SK-N-DZ (cell line): ENCODE data around the gene MPP3.

Source experiments
- DNase-seq: peaks from one replicate; pipeline ENCODE4 v3.0.0-alpha.2; 2015; ENCODE audit warnings: low spot score

The MPP3 gene

DNA sequence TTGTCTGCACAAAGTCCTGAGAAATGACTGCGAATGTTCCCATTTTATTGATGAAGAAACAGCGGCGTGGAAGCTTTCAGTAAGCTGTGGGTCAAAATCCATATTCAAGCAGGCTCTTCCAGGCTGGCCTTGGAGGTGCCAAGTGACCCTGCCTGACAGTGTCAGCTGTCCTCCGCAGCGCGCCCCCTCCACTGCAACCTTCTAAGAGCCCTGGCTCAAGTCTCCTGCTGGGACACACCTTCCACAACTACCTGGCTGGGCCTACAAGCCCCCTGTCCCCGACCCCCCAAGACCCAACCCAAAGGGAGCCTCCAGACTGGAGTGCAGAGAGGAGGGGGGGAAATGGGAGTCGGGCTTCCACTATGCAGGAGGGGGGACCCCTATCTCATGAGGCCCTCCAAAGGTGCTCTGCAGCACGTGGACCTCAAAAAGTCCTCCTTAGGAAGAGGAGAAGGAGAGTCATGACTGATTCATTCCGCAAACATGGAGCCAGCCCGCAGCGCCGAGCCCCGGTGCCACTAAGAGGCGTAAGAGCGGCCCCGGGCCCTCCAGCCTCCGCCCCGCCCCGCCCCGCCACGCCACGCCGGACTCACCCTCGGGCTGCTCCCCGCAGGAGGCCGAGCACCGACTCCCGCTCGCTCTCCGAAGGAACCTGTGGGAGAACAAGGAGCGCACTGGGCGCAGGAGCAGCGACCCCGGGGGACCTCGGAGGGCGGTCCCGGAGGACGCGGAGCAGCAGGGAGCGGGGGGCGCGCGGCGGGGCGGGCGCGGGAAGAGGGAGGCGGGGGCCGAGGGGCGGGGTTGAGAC, 574 bp downstream of the MPP3 start:
- peak; percentile 45 for DNase-seq

DNA sequence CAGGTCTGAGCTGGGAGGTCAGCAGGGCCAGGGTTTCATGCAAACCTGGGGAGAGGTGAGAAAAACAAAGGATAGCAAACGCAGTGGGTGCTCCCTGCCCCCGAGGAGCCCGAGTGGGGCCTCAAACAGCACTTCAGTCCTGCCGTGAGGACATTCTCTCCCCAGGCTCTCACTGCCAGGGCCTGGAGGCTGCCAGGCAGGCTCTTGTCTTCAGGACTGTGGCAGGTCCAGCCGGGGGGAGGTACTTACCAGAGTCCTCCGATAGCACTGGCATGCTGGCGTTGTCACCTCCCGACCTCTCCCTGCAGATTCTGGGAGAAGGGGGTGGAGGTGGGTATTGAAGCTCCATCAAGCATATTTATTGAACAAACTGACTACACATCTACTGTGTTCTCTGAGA, 1.3 kb downstream of the MPP3 start:
- no peak for DNase-seq

DNA sequence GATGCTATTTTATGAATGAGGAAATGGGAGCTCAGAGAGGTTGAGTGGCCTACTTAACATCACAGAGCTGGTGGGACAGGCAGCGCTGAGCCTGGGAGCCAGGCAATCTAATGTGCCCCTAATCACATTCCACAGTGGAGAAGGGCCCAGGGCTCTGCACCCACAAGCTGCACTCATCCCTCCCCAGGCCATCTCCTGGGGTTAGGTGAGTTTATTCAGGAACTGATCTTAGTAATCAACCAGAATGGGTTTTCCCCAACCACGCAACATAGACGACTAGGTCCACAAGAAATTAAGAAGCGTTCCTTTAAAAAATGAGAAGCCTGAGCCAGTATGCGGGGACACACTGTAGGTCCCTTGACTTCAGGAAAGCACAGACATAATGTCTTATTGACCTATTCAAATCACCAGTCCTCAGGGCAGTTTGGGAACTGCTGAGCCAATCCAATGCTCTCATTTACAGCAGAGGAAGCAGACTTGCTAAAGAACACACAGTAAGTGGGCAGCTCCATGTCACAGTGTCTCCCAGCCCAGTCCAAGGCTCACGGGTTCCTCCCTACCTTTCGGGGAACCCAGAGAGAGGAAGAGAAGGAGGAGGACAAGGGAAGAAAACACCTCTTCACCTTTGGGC, 2.3 kb downstream of the MPP3 start:
- no peak for DNase-seq

DNA sequence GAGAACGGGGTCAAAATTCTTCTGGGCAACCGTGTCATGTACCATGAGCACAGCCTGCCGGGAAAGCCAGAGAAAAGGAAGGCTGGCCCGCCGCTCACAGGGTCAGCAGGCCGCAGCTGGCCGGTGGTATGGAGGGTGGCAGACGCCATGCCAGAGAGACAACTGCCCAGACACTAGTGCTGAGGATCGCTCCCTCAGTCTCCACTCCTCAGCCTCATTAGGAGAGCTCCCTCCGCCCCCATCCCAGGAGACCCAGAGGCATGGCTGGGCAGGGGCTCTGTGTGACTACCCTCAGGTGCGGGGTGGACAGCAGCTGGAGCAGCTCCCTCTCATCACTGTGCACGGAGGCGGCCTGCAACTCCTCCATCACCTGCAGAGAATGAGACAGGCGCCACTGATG, 3.2 kb downstream of the MPP3 start:
- DNase-seq: no peak

DNA sequence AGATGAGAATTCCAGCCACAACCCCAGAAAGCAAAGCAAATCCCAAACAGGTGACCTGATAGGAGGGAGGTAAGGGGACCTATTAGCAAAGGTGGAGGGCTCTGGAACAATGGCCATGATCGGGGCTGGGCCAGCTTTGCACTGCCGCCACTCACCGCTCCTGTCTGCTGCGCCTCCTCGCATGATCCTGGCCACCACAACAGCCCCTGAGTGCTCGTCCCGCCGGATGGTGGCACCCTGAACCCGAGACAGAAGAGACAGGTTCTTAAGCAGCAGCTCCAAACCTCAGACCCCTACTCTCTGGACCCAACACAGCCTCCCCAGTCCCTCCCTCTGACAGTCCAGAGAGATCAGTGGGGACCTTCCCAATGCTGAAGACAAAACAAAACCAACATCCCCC, 5.3 kb downstream of the MPP3 start:
- no peak for DNase-seq

DNA sequence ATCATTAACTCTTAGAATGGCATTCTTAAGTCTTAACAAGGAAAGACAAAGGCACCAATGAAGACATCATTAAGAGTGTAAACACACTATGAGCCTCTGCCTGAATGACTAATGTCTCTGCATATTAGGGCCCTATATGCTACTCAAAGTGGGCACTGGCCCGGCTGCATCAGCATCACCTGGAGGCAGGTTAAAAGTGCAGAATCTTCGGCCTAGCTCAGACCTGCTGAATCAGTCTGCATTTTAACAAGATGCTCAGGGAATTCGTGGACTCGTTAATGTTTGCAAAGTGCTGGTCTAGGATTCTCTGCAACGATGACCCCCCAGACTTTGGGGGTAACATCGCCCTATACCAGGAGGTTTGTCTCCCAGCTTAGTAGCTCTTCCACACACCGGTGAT, 6.7 kb downstream of the MPP3 start:
- no peak for DNase-seq

DNA sequence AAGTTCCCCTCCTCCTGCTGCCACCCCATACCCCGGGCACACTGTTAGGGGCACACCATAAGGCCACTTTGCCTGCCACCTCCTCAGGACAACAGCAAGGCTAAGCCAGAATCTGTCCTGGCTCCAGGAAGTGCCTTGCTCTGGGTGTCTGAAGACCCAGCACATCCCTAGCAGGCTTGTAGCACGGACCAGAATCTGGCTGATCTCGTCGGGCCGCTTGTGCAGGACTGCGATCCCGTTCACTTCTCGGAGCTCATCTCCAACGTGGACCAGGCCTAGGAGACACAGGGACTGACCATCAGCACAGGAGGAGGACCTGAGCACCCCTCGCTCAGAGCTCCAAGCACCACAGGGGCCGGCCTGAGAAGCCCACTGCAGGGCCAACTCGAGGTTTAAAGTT, 7.4 kb downstream of the MPP3 start:
- DNase-seq: no peak

DNA sequence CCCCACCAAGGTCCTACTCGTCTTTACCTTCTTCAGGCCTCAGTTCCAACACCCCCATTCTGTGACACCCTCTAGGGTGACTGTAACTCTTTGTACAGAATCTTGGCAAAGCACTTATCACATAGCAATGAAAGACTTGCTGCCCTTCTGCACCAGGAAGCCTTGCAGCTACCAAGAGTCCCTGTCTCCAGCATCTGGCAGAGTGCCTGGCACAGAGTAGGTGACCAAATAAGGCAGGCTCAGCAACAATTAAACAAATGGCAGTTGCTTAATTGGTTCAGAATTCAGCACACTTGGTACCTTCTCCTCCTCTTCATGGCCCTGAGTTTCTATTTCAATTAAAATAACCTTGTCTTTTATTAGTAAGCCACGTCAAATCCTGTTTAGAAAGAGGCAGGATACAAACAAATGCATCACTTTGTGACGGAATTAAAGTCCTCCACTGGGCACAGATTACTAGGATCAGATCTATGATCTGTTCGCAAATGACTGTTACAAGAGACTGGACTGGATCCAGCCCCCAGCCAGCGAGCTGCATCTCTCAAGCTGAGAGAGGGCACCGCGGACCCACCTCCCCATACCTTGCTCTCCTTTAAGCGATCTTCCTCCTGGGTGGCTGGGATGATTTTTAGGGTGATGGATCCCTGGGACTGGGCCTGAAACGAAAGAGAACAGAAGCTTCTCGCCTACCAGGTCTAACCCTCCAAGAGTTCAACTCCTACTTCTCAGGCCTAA, 9.4 kb downstream of the MPP3 start:
- DNase-seq: no peak

DNA sequence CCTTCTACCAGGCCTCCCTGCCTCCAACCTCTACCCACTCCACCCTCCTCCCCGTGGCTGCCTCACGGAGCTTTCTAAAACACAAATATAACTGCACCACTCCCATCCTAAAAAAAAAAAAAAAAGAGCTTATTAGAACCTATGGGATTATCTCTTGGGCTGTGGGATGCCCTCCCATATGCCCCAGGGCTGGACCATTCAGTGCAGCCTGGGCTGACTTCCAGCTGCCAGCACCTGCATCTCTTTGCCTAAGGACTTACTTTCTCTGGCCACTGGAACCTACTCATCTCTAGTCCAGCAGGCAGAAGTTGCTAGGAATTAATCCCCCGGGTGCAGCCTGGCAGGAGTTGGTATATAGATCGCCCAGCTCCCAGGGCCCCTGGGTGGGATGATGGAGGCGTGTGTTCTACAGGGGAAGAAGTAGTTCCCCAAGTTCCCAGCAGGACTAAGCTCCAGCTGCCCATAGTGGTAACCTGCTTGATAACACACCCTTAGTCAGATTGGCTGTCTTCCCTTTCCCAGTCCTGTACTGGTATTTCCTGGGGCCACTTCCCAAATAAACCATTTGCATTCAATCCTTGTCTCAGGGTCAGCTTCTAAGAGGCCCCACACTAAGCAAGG, 10.3 kb downstream of the MPP3 start:
- no peak for DNase-seq

DNA sequence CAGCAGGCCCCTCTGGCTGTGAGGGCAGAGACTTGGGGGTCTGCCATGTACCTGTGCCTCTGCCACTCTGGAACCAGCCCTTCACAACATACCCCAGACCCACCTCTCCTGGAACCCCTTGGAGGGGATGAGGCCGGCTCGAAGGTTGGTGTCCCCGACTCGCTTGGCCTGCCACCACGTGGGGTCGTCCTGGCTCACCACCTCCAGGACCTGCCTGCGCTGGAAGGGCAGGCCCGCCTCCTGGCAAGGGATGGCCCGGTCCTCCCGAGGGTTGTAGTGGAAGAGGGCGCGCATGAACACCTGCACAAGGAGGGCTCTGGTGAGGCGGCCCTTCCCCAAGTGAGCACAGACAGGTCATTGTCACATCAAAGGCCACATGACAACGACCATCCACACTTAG, 12.2 kb downstream of the MPP3 start:
- DNase-seq: no peak

DNA sequence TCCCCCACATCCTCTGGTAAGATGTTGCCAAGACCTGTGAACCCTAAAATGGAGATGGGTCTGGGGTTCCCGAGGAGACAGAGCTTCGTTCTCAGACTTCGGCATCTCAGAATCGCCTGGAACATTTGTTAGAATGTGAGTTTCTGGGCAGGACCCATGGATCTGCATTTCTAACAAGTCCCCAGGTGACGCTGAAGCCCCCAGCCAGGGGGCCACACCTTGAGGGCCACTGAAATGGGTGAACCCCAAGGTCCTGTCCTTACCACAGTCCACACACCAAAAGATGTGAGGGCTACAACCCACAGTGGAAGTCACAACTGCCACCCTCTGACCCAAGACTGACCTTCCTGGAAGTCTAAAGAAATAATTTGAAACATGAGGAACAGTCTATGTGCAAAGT, 14.0 kb downstream of the MPP3 start:
- DNase-seq: no peak

DNA sequence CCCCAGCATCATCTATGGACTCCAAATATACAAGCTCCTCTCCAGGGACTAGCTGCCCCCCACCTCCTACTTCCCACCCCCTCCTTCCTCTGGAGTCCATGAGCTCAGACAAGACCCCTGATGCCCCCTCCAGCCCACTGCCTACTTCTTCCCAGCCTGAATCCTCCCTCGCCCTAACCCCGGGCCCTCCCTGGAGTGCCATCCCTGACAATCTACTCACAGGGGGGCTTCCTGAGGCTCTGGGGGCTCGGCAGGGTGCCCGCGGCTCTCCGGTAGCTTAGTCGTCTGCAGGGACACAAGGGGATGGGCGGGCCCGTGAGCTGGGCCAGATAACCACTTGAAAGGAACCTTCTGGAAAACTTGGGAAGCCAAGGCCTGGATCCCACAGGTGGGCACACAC, 15.1 kb downstream of the MPP3 start:
- DNase-seq: no peak

DNA sequence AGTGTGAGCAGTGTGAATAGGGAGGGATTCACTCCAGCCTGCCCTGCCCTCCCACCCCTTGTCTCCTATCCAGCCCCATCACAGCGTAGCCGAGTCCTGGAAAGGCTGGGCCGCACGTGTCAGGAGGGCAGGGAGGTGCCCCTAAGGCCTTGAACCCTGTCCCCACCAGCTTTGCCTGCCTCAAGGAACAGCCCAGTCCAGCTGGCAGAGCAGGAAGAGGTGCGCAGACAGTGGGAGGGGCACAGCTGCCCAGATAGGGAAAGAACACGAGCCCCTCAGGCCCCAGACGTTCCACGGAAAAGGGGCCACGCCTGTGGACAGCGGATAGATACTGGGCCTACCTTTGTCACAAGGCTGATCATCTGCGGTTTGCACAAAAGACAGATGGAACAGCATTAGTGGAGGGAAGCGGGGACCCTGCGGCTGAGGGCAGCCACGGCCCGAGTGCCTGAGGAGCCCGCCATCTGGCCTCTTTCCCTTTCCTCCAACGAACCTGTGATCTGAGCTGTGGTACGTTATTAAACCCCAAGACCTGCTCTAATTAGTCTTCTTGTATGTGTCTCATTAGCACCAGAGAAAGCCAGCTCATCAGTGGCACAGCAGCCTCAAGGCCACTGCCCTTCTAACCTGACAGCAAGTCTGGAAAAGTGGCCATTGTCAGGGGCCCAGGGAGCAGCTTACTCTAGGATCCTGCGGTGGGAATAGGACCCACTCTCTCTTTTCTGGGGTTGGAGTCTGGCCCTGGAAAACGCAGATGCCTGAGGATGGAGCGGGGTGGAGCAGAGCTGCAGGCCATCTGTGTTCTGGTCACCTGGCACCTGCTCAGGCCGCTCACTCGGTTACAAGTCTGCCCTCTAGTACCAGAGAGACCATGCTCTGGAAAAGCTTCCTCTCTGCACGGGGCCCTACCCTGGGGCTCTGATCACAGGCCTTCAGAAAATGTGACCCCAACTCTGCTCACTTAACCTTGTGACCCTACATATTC, 16.3 kb downstream of the MPP3 start:
- DNase-seq: no peak

DNA sequence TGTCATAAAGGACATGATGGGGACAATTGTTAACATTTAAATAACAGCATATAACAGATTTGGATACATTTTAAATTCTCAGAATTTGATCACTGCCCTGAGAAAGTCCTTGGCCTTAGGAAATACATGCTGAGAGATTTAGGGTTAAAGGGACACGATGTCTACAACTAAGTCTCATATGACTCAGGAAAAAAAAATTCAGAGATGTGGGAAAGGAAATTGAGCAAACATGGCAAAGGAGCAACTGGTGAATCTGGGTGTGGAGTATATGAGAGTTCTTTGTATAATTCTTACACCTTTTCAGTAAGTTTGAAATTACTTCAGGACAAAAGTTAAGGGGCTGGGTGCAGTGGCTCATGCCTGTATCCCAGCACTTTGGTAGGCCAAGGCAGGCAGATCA, 18.2 kb downstream of the MPP3 start:
- DNase-seq: no peak

DNA sequence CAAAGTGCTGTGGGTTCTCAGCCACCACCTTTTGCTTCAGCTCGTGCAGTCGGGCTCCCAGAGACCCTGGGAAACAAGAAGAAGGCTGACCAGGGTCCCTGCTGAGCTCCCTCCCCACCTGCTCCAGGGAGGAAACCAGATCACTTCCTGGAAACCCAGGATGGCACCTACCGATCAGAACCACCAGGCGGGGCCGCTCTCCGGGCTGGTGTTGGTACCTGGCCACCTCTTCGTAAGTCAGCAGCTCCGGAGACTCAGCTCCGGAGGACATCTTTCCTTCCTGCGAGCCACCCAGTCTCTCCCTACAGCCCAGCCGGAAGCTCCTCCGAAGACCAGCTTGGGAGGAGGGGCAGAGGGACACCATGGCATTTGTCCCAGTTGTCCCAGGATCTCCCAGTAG, 18.9 kb downstream of the MPP3 start:
- no peak for DNase-seq

DNA sequence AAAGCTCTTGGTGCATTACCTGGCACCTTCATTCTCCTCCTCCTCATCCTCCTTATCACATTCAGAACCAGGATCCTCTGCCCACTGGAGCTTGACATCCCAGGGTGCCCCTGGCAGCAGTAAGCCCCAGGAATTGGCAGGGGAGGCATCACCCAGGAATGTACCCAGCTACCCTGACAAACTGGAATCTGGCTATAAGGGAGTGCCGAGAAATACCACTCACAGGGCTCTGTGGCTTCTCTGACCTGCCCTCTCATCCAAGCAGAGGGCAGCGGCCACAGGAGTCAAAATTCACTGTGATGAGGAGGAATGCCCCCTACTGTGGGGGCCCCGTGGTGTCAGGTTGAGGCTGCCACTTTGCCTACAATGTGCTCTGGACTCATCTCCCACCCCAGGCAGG, 19.6 kb downstream of the MPP3 start:
- no peak for DNase-seq

DNA sequence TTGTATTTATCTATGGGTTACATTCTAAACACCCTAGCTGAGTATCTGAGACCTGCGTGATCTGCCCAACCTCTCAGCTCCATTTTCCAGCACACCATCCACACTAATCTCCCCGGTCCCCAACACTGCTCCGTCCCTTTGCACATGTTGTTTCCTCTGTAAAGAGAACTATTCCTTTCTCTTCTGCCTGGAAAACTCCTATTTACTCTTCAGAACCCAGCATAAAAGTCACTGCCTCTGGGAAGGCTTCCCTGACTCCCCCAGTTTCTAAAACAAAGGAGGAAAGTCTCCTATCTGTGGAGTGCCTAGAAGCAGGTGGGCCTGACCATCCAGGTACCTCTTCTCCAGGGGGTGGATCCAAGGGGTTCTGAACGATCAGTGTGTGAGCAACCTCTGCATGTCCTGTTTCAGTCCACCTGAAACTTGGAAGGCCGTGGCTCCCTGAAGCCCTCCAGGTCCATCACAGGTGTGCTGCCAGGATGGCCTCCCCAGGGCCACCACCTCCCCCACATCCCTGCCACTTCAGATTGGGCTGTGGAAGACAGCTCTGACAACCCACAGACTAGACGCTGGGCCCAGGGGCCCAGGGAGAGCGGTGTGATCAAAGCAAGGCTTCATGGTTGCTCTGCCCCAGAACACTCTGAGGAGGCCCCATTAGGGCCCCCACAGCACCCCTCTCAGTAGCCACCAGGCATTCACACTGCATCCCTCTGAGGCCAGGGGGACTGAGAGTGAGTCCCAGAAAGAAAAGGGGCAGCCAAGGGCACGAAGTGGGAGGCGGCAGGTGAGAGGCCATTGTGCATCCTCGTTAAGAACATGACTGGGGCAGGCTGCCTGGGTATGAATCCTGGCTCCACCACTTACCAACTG, 20.3 kb downstream of the MPP3 start:
- no peak for DNase-seq

DNA sequence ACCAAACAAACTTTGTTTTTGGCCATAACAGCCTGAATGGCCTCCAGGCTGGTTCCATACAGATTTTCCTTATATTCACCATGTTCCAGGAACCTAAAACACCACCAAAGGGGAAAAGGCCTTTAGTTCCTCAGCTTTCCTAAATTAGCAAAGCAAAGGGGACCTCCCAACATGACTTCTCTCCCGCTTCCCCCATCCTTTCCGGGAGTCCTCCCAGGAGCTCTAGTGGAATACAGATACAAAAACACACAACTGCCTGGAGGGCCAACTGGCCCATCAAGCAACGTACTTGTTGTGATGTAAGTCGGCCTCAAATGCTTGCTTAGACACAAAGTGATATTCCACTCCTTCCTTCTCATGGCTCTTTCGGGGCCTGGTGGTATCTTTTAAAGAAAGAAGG, 22.1 kb downstream of the MPP3 start:
- DNase-seq: no peak

DNA sequence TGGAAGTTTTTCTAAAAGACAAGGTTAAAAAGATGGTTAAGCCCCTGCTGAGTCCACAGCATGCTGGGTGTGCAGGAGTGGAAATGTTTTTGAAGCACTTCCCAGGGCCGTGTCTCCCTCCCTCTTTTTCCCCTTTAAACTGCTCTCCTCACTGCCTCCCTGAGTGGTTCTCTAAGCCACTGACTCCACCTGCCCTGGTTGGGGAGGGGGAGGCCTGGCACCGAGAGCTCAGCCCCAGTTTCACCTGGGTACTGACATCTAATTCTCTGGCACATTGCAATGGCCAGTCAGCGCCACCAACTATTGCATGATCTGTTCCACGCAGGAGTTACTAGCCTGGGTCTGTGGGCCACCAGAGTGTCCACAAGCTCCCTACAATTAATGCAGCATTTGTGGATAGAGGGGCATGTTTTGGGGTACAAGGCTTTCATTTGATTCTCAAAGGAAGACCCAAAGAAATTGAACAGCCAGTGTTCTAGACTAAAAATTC, 22.7 kb downstream of the MPP3 start:
- no peak for DNase-seq

DNA sequence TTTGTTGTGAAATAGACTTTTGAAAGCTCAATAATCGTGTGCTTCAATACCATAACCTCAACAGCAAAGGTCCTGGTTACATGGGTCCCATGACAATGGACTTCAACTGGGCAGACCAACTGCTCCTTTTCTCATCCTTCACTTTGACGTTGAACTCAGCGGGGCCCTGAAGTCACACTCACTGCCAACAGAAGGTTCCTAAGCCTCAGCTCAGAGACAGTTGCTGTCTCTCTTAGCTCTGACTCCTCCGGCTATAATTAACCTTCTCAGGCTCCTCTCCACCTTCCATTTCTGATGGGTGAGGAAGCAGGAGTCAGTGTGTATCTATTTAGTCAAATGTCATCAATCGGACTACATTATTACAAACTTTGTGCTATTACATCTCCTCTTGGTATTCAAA, 23.8 kb downstream of the MPP3 start:
- DNase-seq: no peak
